ENCODE results near the gene SLC19A1. TPM values are rescaled to one million over a fixed set of nuclear protein-coding genes. Genes with fewer than 3 reads are reported as not detected.

Gene SLC19A1
- total RNA-seq, 4 donors from 2014 or later, result 7.0 to 9.8 (median 7.9) TPM

DNA sequence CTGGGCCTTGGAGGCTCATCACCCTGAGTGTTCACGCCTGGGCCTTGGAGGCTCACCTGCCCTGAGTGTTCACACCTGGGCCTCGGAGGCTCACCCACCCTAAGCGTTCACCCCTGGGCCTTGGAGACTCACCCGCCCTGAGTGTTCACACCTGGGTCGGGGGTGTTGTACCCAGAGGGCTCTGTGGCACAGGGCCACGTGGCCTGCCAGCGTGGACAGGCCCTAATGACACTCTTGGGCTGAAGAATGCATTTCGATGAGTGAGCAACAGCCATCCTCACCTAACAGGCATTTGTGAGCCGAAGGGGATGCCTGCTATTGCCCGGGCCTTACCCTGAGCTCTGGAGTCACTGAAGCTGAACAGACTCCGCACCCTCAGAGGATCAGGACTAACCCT lies 17.5 kb downstream of the SLC19A1 start:
- H3K36me3 ChIP-seq, result peaks cover 5% of the 10 kb centered on the region
- DNase-seq (ENCODE audit: low spot score in 2 of 2), result peak; percentile 24 to 46
- no peak for TF ChIP-seq POLR2A (IDR thresholded peaks at IDR 0.05)
- TF ChIP-seq CTCF (IDR thresholded peaks at IDR 0.05), result no peak
- no peak for TF ChIP-seq EP300 (IDR thresholded peaks at IDR 0.05)
- no peak for TF ChIP-seq POLR2AphosphoS5 (IDR thresholded peaks at IDR 0.05)
- no peaks in the 10 kb centered on the region for H3K9me3 ChIP-seq
- no peaks in the 10 kb centered on the region for H3K4me1 ChIP-seq
- H3K4me3 ChIP-seq, result no peak overlapping the region
- no CpG with 5 or more reads among the region's 11 CpGs for WGBS
- no peak overlapping the region for H3K27ac ChIP-seq
- H3K27me3 ChIP-seq, result no peaks in the 10 kb centered on the region

DNA sequence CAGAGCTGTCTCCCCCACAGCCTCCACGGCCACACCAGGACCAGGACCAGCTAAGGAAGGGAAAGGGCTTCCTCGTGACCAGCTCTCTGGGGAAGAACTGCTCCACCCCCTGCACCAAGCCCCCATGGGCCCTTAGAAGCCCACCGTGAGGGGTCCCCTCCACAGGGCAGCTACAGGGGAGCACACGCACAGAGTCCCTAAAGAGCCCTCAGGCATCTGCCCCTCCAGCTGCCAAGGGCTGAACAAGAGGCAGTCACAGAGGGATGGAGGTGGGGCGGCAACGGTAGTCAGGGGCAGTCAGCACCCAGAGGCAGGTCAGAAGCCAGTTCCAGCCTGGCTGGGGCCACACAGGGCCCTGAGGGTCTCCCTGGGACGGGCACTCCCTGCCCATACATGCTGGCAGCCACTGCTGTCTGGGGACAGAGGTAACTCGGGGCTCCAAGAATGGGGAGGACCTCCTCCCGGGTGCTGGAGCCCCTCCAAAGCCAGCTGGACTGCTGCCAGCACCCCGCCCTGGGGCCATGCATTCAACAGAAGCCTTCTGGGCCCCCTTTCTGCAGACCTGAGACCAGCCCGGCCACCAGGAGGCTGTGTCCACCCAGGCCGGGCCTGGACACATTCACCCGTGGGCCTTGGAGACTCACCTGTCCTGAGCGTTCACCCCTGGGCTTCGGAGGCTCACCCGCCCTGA lies 18.7 kb downstream of the SLC19A1 start:
- no peaks in the 10 kb centered on the region for H3K4me1 ChIP-seq
- no peaks in the 10 kb centered on the region for H3K9me3 ChIP-seq
- H3K36me3 ChIP-seq, result no peaks in the 10 kb centered on the region
- peak; percentile 51 to 54 for DNase-seq (ENCODE audit: low spot score in 2 of 2)
- H3K4me3 ChIP-seq, result no peak overlapping the region
- no peak overlapping the region for H3K27ac ChIP-seq
- 93% methylated on average over 2 of the region's 16 CpGs for WGBS
- no peak for TF ChIP-seq CTCF (IDR thresholded peaks at IDR 0.05)
- TF ChIP-seq POLR2AphosphoS5 (IDR thresholded peaks at IDR 0.05), result no peak
- TF ChIP-seq EP300 (IDR thresholded peaks at IDR 0.05), result no peak
- no peak for TF ChIP-seq POLR2A (IDR thresholded peaks at IDR 0.05)
- no peaks in the 10 kb centered on the region for H3K27me3 ChIP-seq

DNA sequence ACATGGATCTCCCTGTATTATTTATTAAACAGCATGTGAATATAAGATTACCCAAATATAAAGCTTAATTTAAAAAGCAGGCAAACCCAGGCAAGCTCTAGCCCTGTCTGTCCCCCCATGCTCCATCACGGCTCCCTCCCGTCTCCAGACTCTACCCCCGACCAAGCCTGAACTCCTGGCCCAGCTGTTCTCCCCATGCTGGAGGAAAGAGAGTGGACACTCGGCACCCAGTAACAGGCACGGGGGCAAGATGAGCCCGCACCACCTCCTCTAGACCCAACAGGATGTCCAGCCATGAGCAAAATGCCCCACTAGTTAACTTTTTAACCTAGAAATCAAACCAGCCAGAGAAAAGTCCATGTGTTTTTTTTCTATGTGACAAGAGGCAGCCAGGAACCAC lies 19.3 kb downstream of the SLC19A1 start:
- WGBS, result 89% methylated on average over 6 of the region's 6 CpGs
- DNase-seq (ENCODE audit: low spot score in 2 of 2), result peak; percentile 30 to 62
- no peaks in the 10 kb centered on the region for H3K4me1 ChIP-seq
- no peak for TF ChIP-seq CTCF (IDR thresholded peaks at IDR 0.05)
- no peak for TF ChIP-seq POLR2A (IDR thresholded peaks at IDR 0.05)
- no peak for TF ChIP-seq EP300 (IDR thresholded peaks at IDR 0.05)
- TF ChIP-seq POLR2AphosphoS5 (IDR thresholded peaks at IDR 0.05), result no peak
- H3K27me3 ChIP-seq, result no peaks in the 10 kb centered on the region
- H3K36me3 ChIP-seq, result no peaks in the 10 kb centered on the region
- no peak overlapping the region for H3K27ac ChIP-seq
- H3K9me3 ChIP-seq, result no peaks in the 10 kb centered on the region
- H3K4me3 ChIP-seq, result no peak overlapping the region

GRCh38 chr21:45522381-45522780 lies 19.9 kb downstream of the SLC19A1 start:
- no peak overlapping the region for H3K27ac ChIP-seq
- no peaks in the 10 kb centered on the region for H3K36me3 ChIP-seq
- no peaks in the 10 kb centered on the region for H3K9me3 ChIP-seq
- DNase-seq (ENCODE audit: low spot score in 2 of 2), result peak in 1 of 2 donors; percentile 11
- H3K4me3 ChIP-seq, result no peak overlapping the region
- 96% methylated on average over 6 of the region's 6 CpGs for WGBS
- no peaks in the 10 kb centered on the region for H3K4me1 ChIP-seq
- TF ChIP-seq POLR2AphosphoS5 (IDR thresholded peaks at IDR 0.05) (no peak), POLR2A (IDR thresholded peaks at IDR 0.05) (no peak), EP300 (IDR thresholded peaks at IDR 0.05) (no peak), CTCF (IDR thresholded peaks at IDR 0.05) (no peak)
- H3K27me3 ChIP-seq, result no peaks in the 10 kb centered on the region

GRCh38 chr21:45521241-45521640 lies 21.0 kb downstream of the SLC19A1 start:
- no peak for TF ChIP-seq POLR2AphosphoS5 (IDR thresholded peaks at IDR 0.05)
- no peak for TF ChIP-seq POLR2A (IDR thresholded peaks at IDR 0.05)
- TF ChIP-seq EP300 (IDR thresholded peaks at IDR 0.05), result no peak
- no peak for TF ChIP-seq CTCF (IDR thresholded peaks at IDR 0.05)
- Histone ChIP-seq H3K9me3 (no peaks in the 10 kb centered on the region), H3K4me3 (no peak overlapping the region), H3K27me3 (no peaks in the 10 kb centered on the region), H3K27ac (no peak overlapping the region), H3K36me3 (no peaks in the 10 kb centered on the region), H3K4me1 (no peaks in the 10 kb centered on the region)
- DNase-seq (ENCODE audit: low spot score in 2 of 2), result no peak
- WGBS, result 97% methylated on average over 2 of the region's 2 CpGs
